Activated CD4-positive, alpha-beta T cell treated with anti-CD3 and anti-CD28 coated beads, Interleukin-2, amount 50 U/mL, for 24 hours (primary cell): ENCODE measurements around the gene CDK5.
A peak's percentile ranks its signal among the peaks of the same experiment; 100 is the strongest.
"Not testable (repeated sequence)": the region's sequence is repeated elsewhere in the genome, so short reads cannot be mapped to it uniquely, and the experiment has no call there.

Source experiments
- DNase-seq, 2 donors: peaks; one replicate each; pipeline ENCODE4 v3.0.0-alpha.2; 2020; ENCODE audit warnings: low read depth in 1 of 2, low spot score in 1 of 2

Gene CDK5

DNA sequence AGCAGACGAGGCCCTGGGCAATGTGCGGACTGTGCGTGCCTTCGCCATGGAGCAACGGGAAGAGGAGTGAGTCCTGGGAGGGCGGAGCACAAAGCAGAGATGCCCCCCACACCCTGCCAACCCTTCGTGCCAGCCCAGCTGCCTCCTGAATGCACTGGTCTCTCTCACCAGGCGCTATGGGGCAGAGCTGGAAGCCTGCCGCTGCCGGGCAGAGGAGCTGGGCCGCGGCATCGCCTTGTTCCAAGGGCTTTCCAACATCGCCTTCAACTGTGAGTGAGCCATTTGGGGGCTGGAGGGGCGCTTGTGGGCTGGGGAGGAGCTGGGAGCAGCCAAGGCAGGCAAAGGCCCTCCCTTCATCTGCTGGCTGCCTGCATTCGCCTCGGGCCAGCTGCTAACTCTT, 21.8 kb downstream of the CDK5 start:
- DNase-seq = no peak

GRCh38 chr7:151035026-151035717, 22.5 kb downstream of the CDK5 start:
- no peak for DNase-seq

- DNase-seq = no peak
Measured at GRCh38 chr7:151034312-151035025, 23.2 kb downstream of the CDK5 start.

DNA sequence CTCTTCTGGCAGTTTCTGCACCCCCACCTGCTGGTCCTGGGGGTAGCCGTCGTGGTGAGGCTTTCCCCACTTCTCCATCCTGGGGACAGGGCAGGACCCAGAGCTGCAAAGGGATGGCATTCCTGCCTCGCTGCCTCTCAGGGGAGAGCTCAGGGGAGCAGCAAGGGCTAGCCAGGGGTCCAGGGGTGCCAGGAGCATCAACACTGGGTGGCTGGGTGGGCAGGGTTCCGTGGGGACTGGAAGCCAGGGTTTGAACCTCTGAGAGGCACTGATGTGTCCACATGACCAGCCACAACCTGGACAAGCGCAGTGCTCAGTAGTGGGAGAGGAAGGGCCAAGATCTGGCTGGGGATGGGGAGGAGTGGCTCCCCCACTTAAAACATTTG, 23.8 kb downstream of the CDK5 start:
- DNase-seq = no peak

DNA sequence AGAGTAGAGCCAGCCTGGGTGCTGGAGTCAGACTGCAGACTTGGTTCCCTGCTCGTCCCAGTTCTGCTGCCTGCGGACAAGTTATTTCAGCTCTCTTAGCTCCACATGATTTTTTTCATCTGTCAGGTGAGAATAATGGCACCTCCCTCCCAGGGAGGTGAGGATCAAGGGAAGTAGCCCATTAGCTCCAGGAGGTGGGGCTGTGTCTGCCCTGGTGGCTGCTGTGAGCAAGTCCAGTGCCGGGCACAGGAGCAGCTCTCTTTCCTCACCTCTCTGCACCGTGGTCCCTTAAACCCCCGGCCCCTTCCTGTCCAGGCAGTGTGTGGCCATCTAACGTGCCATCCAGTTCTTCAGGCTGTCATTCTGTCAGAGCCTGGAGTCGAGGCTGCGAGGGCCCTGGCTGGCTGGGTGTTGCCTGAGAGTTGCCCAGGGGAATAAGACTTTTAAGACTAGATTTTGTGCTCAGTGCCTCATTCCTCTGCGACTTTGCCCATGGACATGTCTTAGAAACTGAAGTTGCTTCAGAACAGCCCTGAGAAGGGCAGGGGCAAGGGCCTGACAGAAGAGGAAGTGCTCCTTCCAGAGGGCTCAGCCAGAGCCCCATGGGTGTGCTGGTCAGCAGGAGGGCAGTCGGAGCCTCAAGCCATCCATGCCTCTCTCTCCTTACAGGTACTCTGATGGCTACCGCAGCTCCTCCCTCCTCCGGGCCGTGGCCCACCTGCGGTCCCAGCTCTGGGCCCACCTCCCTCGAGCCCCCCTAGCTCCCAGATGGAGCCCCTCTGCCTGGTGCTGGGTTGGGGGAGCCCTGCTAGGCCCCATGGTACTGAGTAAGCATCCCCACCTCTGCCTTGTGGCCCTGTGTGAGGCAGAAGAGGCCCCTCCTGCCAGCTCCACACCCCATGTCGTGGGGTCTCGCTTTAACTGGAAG, 24.5 kb downstream of the CDK5 start:
- no peak for DNase-seq

DNA sequence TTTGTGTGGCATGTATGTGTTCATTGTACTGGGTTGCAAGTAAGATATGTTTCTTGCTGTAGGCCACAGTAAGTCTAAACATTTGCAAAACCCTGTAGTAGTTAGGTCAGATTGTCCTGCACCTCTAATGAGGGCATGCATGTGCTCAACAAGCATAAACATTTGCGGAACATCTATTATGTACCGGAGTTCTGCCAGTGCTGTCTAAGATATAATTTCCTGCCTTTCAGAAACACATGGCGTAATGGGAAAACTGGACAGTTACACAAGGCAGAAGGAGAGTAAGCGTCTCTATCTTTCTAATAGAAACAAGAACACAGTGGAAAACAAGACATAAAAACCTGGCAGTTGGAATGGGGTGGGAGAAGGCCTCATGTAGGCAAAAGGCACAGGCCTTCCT, 26.7 kb downstream of the CDK5 start:
- no peak for DNase-seq

GRCh38 chr7:151028948-151029501, 28.7 kb downstream of the CDK5 start:
- no peak for DNase-seq

GRCh38 chr7:151028131-151028947, 29.4 kb downstream of the CDK5 start, which contains the start of gene ABCB8:
Gene ABCB8, plus strand, starts transcription at chr7:151028450. Its CDS starts 66 bp downstream, at chr7:151028516.
- peak; percentile 92 to 99 for DNase-seq

GRCh38 chr7:151027728-151028130, 30.0 kb downstream of the CDK5 start:
- not testable (repeated sequence) for DNase-seq

DNA sequence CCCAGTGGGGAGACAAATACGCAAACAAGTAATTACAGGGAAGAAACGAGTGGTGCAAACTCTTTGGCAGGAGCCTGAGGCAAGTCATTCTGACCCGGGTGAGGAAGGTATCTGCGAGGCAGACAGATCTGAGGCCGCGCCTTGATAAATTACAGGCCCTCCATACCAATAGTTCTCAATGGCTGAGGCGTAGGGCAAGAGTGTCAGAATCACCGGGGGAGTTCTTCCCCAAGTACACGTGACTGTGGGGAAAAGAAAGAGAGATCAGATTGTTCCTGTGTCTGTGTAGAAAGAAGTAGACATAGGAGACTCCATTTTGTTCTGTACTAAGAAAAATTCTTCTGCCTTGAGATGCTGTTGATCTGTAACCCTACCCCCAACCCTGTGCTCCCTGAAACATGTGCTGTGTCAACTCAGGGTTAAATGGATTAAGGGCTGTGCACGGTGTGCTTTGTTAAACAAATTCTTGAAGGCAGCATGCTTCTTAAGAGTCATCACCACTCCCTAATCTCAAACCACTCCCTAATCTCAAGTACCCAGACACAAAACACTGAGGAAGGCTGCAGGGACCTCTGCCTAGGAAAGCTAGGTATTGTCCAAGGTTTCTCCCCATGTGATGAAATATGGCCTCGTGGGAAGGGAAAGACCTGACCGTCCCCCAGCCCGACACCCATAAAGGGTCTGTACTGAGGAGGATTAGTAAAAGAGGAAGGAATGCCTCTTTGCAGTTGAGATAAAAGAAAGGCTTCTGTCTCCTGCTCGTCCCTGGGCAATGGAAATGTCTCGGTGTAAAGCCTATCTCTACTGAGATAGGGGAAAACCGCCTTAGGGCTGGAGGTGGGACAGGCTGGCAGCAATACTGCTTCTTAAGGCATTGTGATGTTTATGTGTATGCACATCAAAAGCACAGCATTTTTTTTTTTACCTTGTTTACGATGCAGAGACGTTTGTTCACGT, 30.6 kb downstream of the CDK5 start:
- DNase-seq = not testable (repeated sequence)

- no peak for DNase-seq
Measured at GRCh38 chr7:151025924-151026671, 31.6 kb downstream of the CDK5 start.

- no peak for DNase-seq
Measured at GRCh38 chr7:151024435-151025056, 33.2 kb downstream of the CDK5 start, which contains the start of gene ATG9B. Gene ATG9B, minus strand, starts transcription at chr7:151024494. Its CDS starts 71 bp downstream, at chr7:151024423.

DNA sequence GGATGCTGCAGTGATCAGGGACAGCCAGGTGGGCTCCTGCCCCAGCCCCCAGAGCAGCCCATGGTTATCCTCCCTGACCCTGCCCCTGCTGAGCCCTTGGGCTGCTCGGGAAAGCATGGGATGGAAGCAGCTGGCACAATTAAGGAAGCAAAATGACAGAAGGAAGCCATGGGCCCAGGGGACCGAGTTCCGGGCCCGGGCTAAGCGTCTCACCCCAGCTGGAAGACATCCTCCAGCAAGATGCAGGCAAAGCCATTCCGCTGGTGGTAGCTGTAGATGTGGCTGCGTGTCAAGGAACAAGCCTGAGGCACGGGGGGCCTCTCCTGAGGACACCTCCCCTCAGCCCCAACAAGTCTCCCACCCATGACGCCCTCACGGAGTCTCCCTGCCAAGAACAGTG, 34.5 kb downstream of the CDK5 start:
- no peak for DNase-seq

GRCh38 chr7:151020231-151020630, 37.5 kb downstream of the CDK5 start:
- DNase-seq = no peak

GRCh38 chr7:151019130-151019447, 38.6 kb downstream of the CDK5 start:
- no peak for DNase-seq

DNA sequence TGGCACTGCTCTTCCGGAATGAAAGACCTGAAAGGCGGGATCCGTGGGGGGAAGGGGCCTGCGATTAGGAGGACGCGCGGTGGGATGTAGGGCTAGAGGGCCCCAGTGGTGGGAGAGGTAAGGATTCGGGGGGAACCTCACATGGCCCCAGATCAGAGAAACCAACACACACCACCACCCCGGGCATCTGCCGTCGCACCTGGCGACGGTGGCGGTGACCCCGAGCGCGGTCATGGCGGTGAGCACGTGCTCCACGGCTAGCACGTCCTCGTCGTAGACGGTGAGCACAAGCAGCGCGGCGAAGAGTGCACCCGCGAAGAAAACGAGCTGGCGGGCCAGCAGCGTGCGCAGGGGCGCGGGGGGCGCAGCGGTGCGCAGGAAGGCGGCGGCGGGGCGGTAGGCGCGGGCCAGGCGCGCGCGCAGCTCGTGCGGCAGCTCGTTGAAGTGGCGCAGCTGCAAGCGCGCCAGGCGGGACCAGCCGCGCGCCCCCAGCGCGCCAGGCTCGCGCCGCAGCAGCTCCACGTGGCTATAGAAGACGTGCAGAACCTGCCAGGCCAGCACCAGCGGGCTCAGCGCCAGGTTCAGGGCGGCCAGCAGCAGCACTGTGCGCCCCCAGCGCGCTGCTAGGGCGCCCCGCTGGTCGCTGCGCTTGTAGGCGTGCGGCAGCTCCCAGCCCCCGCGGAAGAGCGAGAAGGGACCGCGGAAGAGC, 39.1 kb downstream of the CDK5 start:
- no peak for DNase-seq

- peak; percentile 61 to 68 for DNase-seq
Measured at GRCh38 chr7:151017953-151018420, 39.7 kb downstream of the CDK5 start.
